Measurements from ENCODE around the gene UBE3B.

DNA sequence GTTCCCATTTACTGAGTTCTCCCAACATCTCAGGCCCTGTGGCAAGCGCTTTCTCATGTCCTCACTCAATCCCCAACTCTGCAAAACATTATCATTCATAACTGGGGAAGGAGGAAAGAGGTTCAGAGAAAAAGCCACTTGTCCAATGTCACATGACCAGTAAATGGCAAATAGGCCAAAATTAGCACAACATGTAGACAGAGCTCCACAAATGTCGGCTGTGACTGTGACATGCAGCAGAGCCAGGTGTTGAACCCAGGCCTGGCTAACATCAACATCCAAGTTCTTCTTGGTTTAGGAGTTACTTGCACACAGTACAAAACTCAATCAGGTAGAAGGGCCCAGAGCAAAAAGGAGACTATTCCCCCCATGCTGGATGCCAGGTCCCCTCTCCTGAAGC is 11.1 kb upstream of the UBE3B start:
- TF ChIP-seq, protein P1, sequence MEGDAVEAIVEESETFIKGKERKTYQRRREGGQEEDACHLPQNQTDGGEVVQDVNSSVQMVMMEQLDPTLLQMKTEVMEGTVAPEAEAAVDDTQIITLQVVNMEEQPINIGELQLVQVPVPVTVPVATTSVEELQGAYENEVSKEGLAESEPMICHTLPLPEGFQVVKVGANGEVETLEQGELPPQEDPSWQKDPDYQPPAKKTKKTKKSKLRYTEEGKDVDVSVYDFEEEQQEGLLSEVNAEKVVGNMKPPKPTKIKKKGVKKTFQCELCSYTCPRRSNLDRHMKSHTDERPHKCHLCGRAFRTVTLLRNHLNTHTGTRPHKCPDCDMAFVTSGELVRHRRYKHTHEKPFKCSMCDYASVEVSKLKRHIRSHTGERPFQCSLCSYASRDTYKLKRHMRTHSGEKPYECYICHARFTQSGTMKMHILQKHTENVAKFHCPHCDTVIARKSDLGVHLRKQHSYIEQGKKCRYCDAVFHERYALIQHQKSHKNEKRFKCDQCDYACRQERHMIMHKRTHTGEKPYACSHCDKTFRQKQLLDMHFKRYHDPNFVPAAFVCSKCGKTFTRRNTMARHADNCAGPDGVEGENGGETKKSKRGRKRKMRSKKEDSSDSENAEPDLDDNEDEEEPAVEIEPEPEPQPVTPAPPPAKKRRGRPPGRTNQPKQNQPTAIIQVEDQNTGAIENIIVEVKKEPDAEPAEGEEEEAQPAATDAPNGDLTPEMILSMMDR (IDR thresholded peaks at IDR 0.05) = no peak
- no peak for TF ChIP-seq POLR2A (IDR thresholded peaks at IDR 0.05)
